ENCODE measurements around the gene POU1F1. TPM values are rescaled to one million over a fixed set of nuclear protein-coding genes. Genes with fewer than 3 reads are reported as not detected.
"Not testable (repeated sequence)": the region's sequence is repeated elsewhere in the genome, so short reads cannot be mapped to it uniquely, and the experiment has no call there.

The POU1F1 gene
- polyA plus RNA-seq, 1 of the 3 experiments (the other 2 are of a cell fraction), result not detected

GRCh38 chr3:87248831-87249230 is 27.6 kb downstream of the POU1F1 start:
- H3K4me2 ChIP-seq, result no peak overlapping the region
- CTCF ChIA-PET, result interaction anchor here (0.9 to 4.1 kb wide), 2 partner anchors 12 to 14 kb away, joined by 4 to 23 read pairs; no protein-coding TSS in a partner anchor

GRCh38 chr3:87248231-87248630 is 28.2 kb downstream of the POU1F1 start:
- H3K4me2 ChIP-seq; H3K9ac ChIP-seq; POLR2A ChIA-PET; DNase-seq; H3K4me3 ChIP-seq (ENCODE audit: low read depth in 2 of 2, low read length in 1 of 2); H3K9me2 ChIP-seq; H3K27ac ChIP-seq (ENCODE audit: low read depth in 2 of 2, low read length in 1 of 2); H3K9me3 ChIP-seq; H3K79me2 ChIP-seq (ENCODE audit: insufficient read depth); H3K4me1 ChIP-seq (ENCODE audit: control insufficient read depth in 1 of 2, insufficient read depth in 2 of 2, low read depth in 1 of 2, low read length in 1 of 2); H3F3A ChIP-seq (replicated peaks; ENCODE audit: insufficient read depth); H4K20me1 ChIP-seq (ENCODE audit: insufficient read depth); H3K27me3 ChIP-seq (ENCODE audit: insufficient read depth); H2AFZ ChIP-seq (ENCODE audit: low read depth): not testable (repeated sequence)
- peaks cover 22 to 23% of the 10 kb centered on the region in 2 experiments for H3K36me3 ChIP-seq (replicated peaks in 1 of 2; ENCODE audit: control insufficient read depth in 1 of 2, insufficient read depth in 2 of 2, low read length in 1 of 2)
- 95% methylated on average over 6 of the region's 6 CpGs for WGBS (ENCODE audit: low lambda C conversion rate)
- CTCF ChIA-PET, result interaction anchor here (0.9 to 4.1 kb wide), 2 partner anchors 12 to 14 kb away, joined by 4 to 23 read pairs; no protein-coding TSS in a partner anchor

More at GRCh38 chr3:87248831-87249230, 27.6 kb downstream of the POU1F1 start:
- Histone ChIP-seq H3K27me3 (ENCODE audit: insufficient read depth) (no peaks in the 10 kb centered on the region), H3K4me3 (ENCODE audit: low read depth in 2 of 2, low read length in 1 of 2) (no peak overlapping the region), H3K9me2 (no peaks in the 10 kb centered on the region), H3K36me3 (replicated peaks in 1 of 2; ENCODE audit: control insufficient read depth in 1 of 2, insufficient read depth in 2 of 2, low read length in 1 of 2) (peaks cover 28 to 29% of the 10 kb centered on the region in 2 experiments), H3F3A (replicated peaks; ENCODE audit: insufficient read depth) (no peaks in the 10 kb centered on the region), H4K20me1 (ENCODE audit: insufficient read depth) (no peaks in the 10 kb centered on the region), H3K4me1 (ENCODE audit: control insufficient read depth in 1 of 2, insufficient read depth in 2 of 2, low read depth in 1 of 2, low read length in 1 of 2) (no peaks in the 10 kb centered on the region), H2AFZ (ENCODE audit: low read depth) (no peak overlapping the region), H3K9me3 (no peaks in the 10 kb centered on the region), H3K9ac (no peak overlapping the region), H3K79me2 (ENCODE audit: insufficient read depth) (no peaks in the 10 kb centered on the region), H3K27ac (ENCODE audit: low read depth in 2 of 2, low read length in 1 of 2) (no peak overlapping the region)
- no peak for TF ChIP-seq EZH2phosphoT487 (IDR thresholded peaks at IDR 0.05; ENCODE audit: borderline replicate concordance, low read depth)
- TF ChIP-seq USF2 (IDR thresholded peaks at IDR 0.05; ENCODE audit: borderline replicate concordance, low read depth, low read length), result no peak
- no peak for TF ChIP-seq EP300 (IDR thresholded peaks at IDR 0.05; ENCODE audit: borderline replicate concordance in 1 of 2, low read depth in 1 of 2, low read length in 1 of 2)
- TF ChIP-seq MEF2A (IDR thresholded peaks at IDR 0.05; ENCODE audit: borderline replicate concordance, low read depth), result no peak
- no peak for TF ChIP-seq CTCF (IDR thresholded peaks at IDR 0.05)
- no peak for DNase-seq
- WGBS (ENCODE audit: low lambda C conversion rate), result 100% methylated on average over 1 of the region's 1 CpG
- POLR2A ChIA-PET, result no interaction called here

GRCh38 chr3:87247430-87247773 is 29.0 kb downstream of the POU1F1 start:
- H3K79me2 ChIP-seq (ENCODE audit: insufficient read depth), result no peaks in the 10 kb centered on the region
- TF ChIP-seq USF2 (IDR thresholded peaks at IDR 0.05; ENCODE audit: borderline replicate concordance, low read depth, low read length) (no peak), YY1 (IDR thresholded peaks at IDR 0.05; ENCODE audit: low read depth) (no peak), GATA2 (CRISPR knock-in tag; IDR thresholded peaks at IDR 0.05) (no peak), NFIC (IDR thresholded peaks at IDR 0.05; ENCODE audit: borderline replicate concordance) (no peak), USF1 (IDR thresholded peaks at IDR 0.05; ENCODE audit: borderline replicate concordance, low read depth) (no peak), SMC3 (IDR thresholded peaks at IDR 0.05; ENCODE audit: low read depth, low read length) (no peak), FOXM1 (IDR thresholded peaks at IDR 0.05; ENCODE audit: low read depth) (no peak), TAF1 (IDR thresholded peaks at IDR 0.05; ENCODE audit: borderline replicate concordance, low read depth, low read length) (no peak), CTCF (IDR thresholded peaks at IDR 0.05) (no peak), ELF1 (IDR thresholded peaks at IDR 0.05) (no peak), RCOR1 (IDR thresholded peaks at IDR 0.05; ENCODE audit: low read length) (no peak), RFX5 (IDR thresholded peaks at IDR 0.05; ENCODE audit: low read length) (no peak)
- H3K27ac ChIP-seq (ENCODE audit: low read depth in 2 of 2, low read length in 1 of 2), result no peak overlapping the region
- POLR2A ChIA-PET, result no interaction called here
- no peak overlapping the region for H3K4me3 ChIP-seq (ENCODE audit: low read depth in 2 of 2, low read length in 1 of 2)
- no peaks in the 10 kb centered on the region for H3K9me3 ChIP-seq
- H3K27me3 ChIP-seq (ENCODE audit: insufficient read depth), result no peaks in the 10 kb centered on the region
- H3K36me3 ChIP-seq (replicated peaks in 1 of 2; ENCODE audit: control insufficient read depth in 1 of 2, insufficient read depth in 2 of 2, low read length in 1 of 2), result peaks cover 21 to 22% of the 10 kb centered on the region in 2 experiments
- WGBS (ENCODE audit: low lambda C conversion rate), result 74% methylated on average over 1 of the region's 1 CpG
- CTCF ChIA-PET, result interaction anchor here (4.1 kb wide), 1 partner anchor 13 kb away, joined by 23 read pairs; no protein-coding TSS in a partner anchor
- H4K20me1 ChIP-seq (ENCODE audit: insufficient read depth), result no peaks in the 10 kb centered on the region
- H2AFZ ChIP-seq (ENCODE audit: low read depth), result no peak overlapping the region
- no peaks in the 10 kb centered on the region for H3F3A ChIP-seq (replicated peaks; ENCODE audit: insufficient read depth)
- no peak overlapping the region for H3K9ac ChIP-seq
- H3K4me2 ChIP-seq, result no peak overlapping the region
- no peaks in the 10 kb centered on the region for H3K9me2 ChIP-seq
- no peaks in the 10 kb centered on the region for H3K4me1 ChIP-seq (ENCODE audit: control insufficient read depth in 1 of 2, insufficient read depth in 2 of 2, low read depth in 1 of 2, low read length in 1 of 2)
- DNase-seq, result no peak

All from SK-N-SH (cell line).